SK-N-SH treated with all-trans-retinoic acid at 6 μM for 48 hours (cell line): Measurements from ENCODE around the gene FRMD4A.

Experiments
- CSDC2 ChIP-seq: fragments of 250-450 bp; sonication (Bioruptor Pico); IDR thresholded peaks from 2 replicates; pipeline ENCODE4 v1.5.0; 2020; ENCODE audit warnings: mild to moderate bottlenecking, moderate library complexity
- CSRNP3 ChIP-seq: fragments of 250-450 bp; sonication (Bioruptor Pico); IDR thresholded peaks from 2 replicates; pipeline ENCODE4 v1.5.1; 2021; ENCODE audit warnings: mild to moderate bottlenecking, moderate library complexity
- PATZ1 ChIP-seq: fragments of 250-450 bp; sonication (Bioruptor Pico); IDR thresholded peaks from 2 replicates; pipeline ENCODE4 v1.8.0; 2020; ENCODE audit warnings: mild to moderate bottlenecking, moderate library complexity, borderline replicate concordance
- POU6F1 ChIP-seq: fragments of 250-450 bp; sonication (Bioruptor Pico); IDR thresholded peaks from 2 replicates; pipeline ENCODE4 v1.8.0; 2021; ENCODE audit warnings: low read depth, mild to moderate bottlenecking, moderate library complexity, borderline replicate concordance
- TSHZ2 ChIP-seq: fragments of 250-450 bp; sonication (Bioruptor Pico); IDR thresholded peaks from 2 replicates; pipeline ENCODE4 v1.5.0; 2020; ENCODE audit warnings: mild to moderate bottlenecking, moderate library complexity
- ZFP30 ChIP-seq: fragments of 450-650 bp; formaldehyde crosslinking; IDR thresholded peaks from 2 replicates; pipeline ENCODE4 v1.5.0; 2022; ENCODE audit warnings: mild to moderate bottlenecking, moderate library complexity

GRCh38 chr10:13648425-13648824 lies 682.3 kb downstream of the FRMD4A start:
- TF ChIP-seq CSRNP3: no peak
- no peak for TF ChIP-seq POU6F1 (CRISPR knock-in tag)
- TF ChIP-seq TSHZ2: no peak
- no peak for TF ChIP-seq CSDC2
- no peak for TF ChIP-seq PATZ1
- TF ChIP-seq ZFP30 (CRISPR knock-in tag): no peak
